Karpas-422 (cell line): ENCODE results near the gene IFNK. TPM values are rescaled to one million over a fixed set of nuclear protein-coding genes. Genes with fewer than 3 reads are reported as not detected.

Experiments used
- DNase-seq: peaks from one replicate; pipeline ENCODE4 v3.0.0-alpha.2; 2015
- H2AFZ ChIP-seq: fragments of 200-600 bp; sonication (generic); 2 replicates; pipeline ENCODE4 v1.6.1; 2014; ENCODE audit warnings: antibody characterized with exemption, low read length, mixed read lengths
- H3K27ac ChIP-seq: fragments of 200-600 bp; sonication (generic); 2 replicates; pipeline ENCODE4 v1.5.1; 2014; ENCODE audit warnings: mild to moderate bottlenecking, low read length, moderate library complexity
- H3K27me3 ChIP-seq: fragments of 200-600 bp; sonication (generic); 2 replicates; pipeline ENCODE4 v1.6.1; 2014; ENCODE audit warnings: low read length, mixed read lengths
- H3K36me3 ChIP-seq: fragments of 200-600 bp; sonication (generic); 2 replicates; pipeline ENCODE4 v1.6.1; 2014; ENCODE audit warnings: low read length, mixed read lengths; ENCODE audit not compliant: insufficient read depth
- H3K4me1 ChIP-seq: fragments of 200-600 bp; sonication (generic); 2 replicates; pipeline ENCODE4 v1.6.1; 2014; ENCODE audit warnings: mild to moderate bottlenecking, low read length, mixed read lengths
- H3K4me2 ChIP-seq: fragments of 200-600 bp; sonication (generic); 2 replicates; pipeline ENCODE4 v1.6.1; 2014; ENCODE audit warnings: low read length, low read depth, mild to moderate bottlenecking; ENCODE audit not compliant: poor library complexity, severe bottlenecking
- H3K4me3 ChIP-seq: fragments of 200-600 bp; sonication (generic); 2 replicates; pipeline ENCODE4 v1.5.1; 2014; ENCODE audit warnings: mild to moderate bottlenecking, antibody characterized with exemption, low read length, mixed read lengths
- H3K79me2 ChIP-seq: fragments of 200-600 bp; sonication (generic); 2 replicates; pipeline ENCODE4 v1.6.1; 2014; ENCODE audit warnings: mild to moderate bottlenecking, low read length, mixed read lengths
- H3K9ac ChIP-seq: fragments of 200-600 bp; sonication (generic); 2 replicates; pipeline ENCODE4 v1.6.0; 2014; ENCODE audit warnings: low read length
- H3K9me2 ChIP-seq: fragments of 200-600 bp; sonication (generic), shearing (Covaris generic); replicated peaks from 2 replicates; pipeline ENCODE4 v1.6.0; 2014; ENCODE audit warnings: mild to moderate bottlenecking, low read length, moderate library complexity; ENCODE audit not compliant: insufficient read depth
- H3K9me3 ChIP-seq: fragments of 300-700, 200-600 bp; sonication (generic); 2 replicates; pipeline ENCODE4 v1.6.1; 2014; ENCODE audit warnings: low read length, mixed read lengths
- H4K20me1 ChIP-seq: fragments of 200-600 bp; sonication (generic); 2 replicates; pipeline ENCODE4 v1.6.1; 2014; ENCODE audit warnings: mild to moderate bottlenecking, antibody characterized with exemption, low read length, low read depth; ENCODE audit not compliant: insufficient read depth
- total RNA-seq: library from RNA; depleted of rRNA; stranded (reverse); fragments of >200 nt; shearing (Covaris generic); gene quantifications from 2 replicates; pipeline ENCODE4 v1.2.3, GENCODE V29; 2014; ENCODE audit warnings: low replicate concordance

Gene IFNK
- total RNA-seq, 1 experiment from 2014 or later = not detected

- H3K27ac ChIP-seq = no peak overlapping the region
Measured at GRCh38 chr9:27487128-27487640, 36.9 kb upstream of the IFNK start.

GRCh38 chr9:27487927-27488326 lies 36.2 kb upstream of the IFNK start:
- Histone ChIP-seq H3K4me3 (no peak overlapping the region), H2AFZ (no peak overlapping the region), H3K9me3 (no peaks in the 10 kb centered on the region), H3K36me3 (no peaks in the 10 kb centered on the region), H3K27me3 (no peaks in the 10 kb centered on the region), H3K27ac (no peak overlapping the region), H3K4me1 (no peaks in the 10 kb centered on the region), H4K20me1 (no peaks in the 10 kb centered on the region), H3K9me2 (no peaks in the 10 kb centered on the region), H3K4me2 (no peak overlapping the region), H3K9ac (no peak overlapping the region), H3K79me2 (no peaks in the 10 kb centered on the region)
- no peak for DNase-seq

More at GRCh38 chr9:27487128-27487640, 36.9 kb upstream of the IFNK start:
- no peaks in the 10 kb centered on the region for H3K9me2 ChIP-seq
- no peak overlapping the region for H3K9ac ChIP-seq
- H3K36me3 ChIP-seq = no peaks in the 10 kb centered on the region
- H4K20me1 ChIP-seq = no peaks in the 10 kb centered on the region
- no peaks in the 10 kb centered on the region for H3K27me3 ChIP-seq
- no peak overlapping the region for H2AFZ ChIP-seq
- H3K4me3 ChIP-seq = no peak overlapping the region
- no peaks in the 10 kb centered on the region for H3K4me1 ChIP-seq
- DNase-seq = no peak
- H3K4me2 ChIP-seq = no peak overlapping the region
- no peaks in the 10 kb centered on the region for H3K79me2 ChIP-seq
- no peaks in the 10 kb centered on the region for H3K9me3 ChIP-seq

GRCh38 chr9:27489087-27489876 lies 34.8 kb upstream of the IFNK start:
- no peak for DNase-seq

GRCh38 chr9:27491154-27491553 lies 32.9 kb upstream of the IFNK start:
- no peak overlapping the region for H2AFZ ChIP-seq
- no peaks in the 10 kb centered on the region for H3K79me2 ChIP-seq
- no peaks in the 10 kb centered on the region for H3K36me3 ChIP-seq
- H3K4me3 ChIP-seq = no peak overlapping the region
- H3K27me3 ChIP-seq = no peaks in the 10 kb centered on the region
- H3K9me2 ChIP-seq = no peaks in the 10 kb centered on the region
- DNase-seq = no peak
- H3K9me3 ChIP-seq = no peaks in the 10 kb centered on the region
- H3K4me1 ChIP-seq = no peaks in the 10 kb centered on the region
- H3K9ac ChIP-seq = no peak overlapping the region
- no peak overlapping the region for H3K4me2 ChIP-seq
- no peaks in the 10 kb centered on the region for H4K20me1 ChIP-seq
- H3K27ac ChIP-seq = no peak overlapping the region

More at GRCh38 chr9:27489087-27489876, 34.8 kb upstream of the IFNK start:
- H3K4me1 ChIP-seq = no peaks in the 10 kb centered on the region
- no peak overlapping the region for H3K27ac ChIP-seq
- H3K9ac ChIP-seq = no peak overlapping the region
- no peaks in the 10 kb centered on the region for H4K20me1 ChIP-seq
- H3K27me3 ChIP-seq = no peaks in the 10 kb centered on the region
- H3K9me2 ChIP-seq = no peaks in the 10 kb centered on the region
- H3K9me3 ChIP-seq = no peaks in the 10 kb centered on the region
- no peak overlapping the region for H2AFZ ChIP-seq
- no peaks in the 10 kb centered on the region for H3K36me3 ChIP-seq
- no peak overlapping the region for H3K4me2 ChIP-seq
- no peaks in the 10 kb centered on the region for H3K79me2 ChIP-seq
- H3K4me3 ChIP-seq = no peak overlapping the region

GRCh38 chr9:27495480-27496134 lies 28.5 kb upstream of the IFNK start:
- H3K4me2 ChIP-seq = no peak overlapping the region
- no peak overlapping the region for H3K9ac ChIP-seq
- no peak overlapping the region for H2AFZ ChIP-seq

GRCh38 chr9:27496135-27496504 lies 28.0 kb upstream of the IFNK start:
- no peaks in the 10 kb centered on the region for H3K9me2 ChIP-seq
- H3K27me3 ChIP-seq = no peaks in the 10 kb centered on the region
- H3K9ac ChIP-seq = no peak overlapping the region
- no peaks in the 10 kb centered on the region for H3K4me1 ChIP-seq
- H4K20me1 ChIP-seq = no peaks in the 10 kb centered on the region
- no peaks in the 10 kb centered on the region for H3K79me2 ChIP-seq
- H3K27ac ChIP-seq = no peak overlapping the region
- no peak overlapping the region for H3K4me3 ChIP-seq
- H3K4me2 ChIP-seq = no peak overlapping the region
- no peak overlapping the region for H2AFZ ChIP-seq
- H3K36me3 ChIP-seq = no peaks in the 10 kb centered on the region
- no peak for DNase-seq
- H3K9me3 ChIP-seq = no peaks in the 10 kb centered on the region

More at GRCh38 chr9:27495480-27496134, 28.5 kb upstream of the IFNK start:
- H3K36me3 ChIP-seq = no peaks in the 10 kb centered on the region
- no peaks in the 10 kb centered on the region for H3K9me3 ChIP-seq
- H3K79me2 ChIP-seq = no peaks in the 10 kb centered on the region
- H3K4me1 ChIP-seq = no peaks in the 10 kb centered on the region
- no peak for DNase-seq
- no peaks in the 10 kb centered on the region for H3K27me3 ChIP-seq
- H4K20me1 ChIP-seq = no peaks in the 10 kb centered on the region
- no peak overlapping the region for H3K4me3 ChIP-seq
- no peak overlapping the region for H3K27ac ChIP-seq
- no peaks in the 10 kb centered on the region for H3K9me2 ChIP-seq

- no peak overlapping the region for H3K4me2 ChIP-seq
- no peaks in the 10 kb centered on the region for H3K9me2 ChIP-seq
- H3K79me2 ChIP-seq = no peaks in the 10 kb centered on the region
- no peaks in the 10 kb centered on the region for H3K36me3 ChIP-seq
- H3K9me3 ChIP-seq = no peaks in the 10 kb centered on the region
- H2AFZ ChIP-seq = no peak overlapping the region
- H4K20me1 ChIP-seq = no peaks in the 10 kb centered on the region
- H3K4me1 ChIP-seq = no peaks in the 10 kb centered on the region
- H3K4me3 ChIP-seq = no peak overlapping the region
- no peak for DNase-seq
- no peak overlapping the region for H3K27ac ChIP-seq
- H3K9ac ChIP-seq = no peak overlapping the region
- no peaks in the 10 kb centered on the region for H3K27me3 ChIP-seq
Measured at GRCh38 chr9:27497883-27498417, 26.1 kb upstream of the IFNK start.

- Histone ChIP-seq H3K9ac (no peak overlapping the region), H3K79me2 (no peaks in the 10 kb centered on the region)
Measured at GRCh38 chr9:27499451-27499850, 24.6 kb upstream of the IFNK start.

More at GRCh38 chr9:27499451-27499850, 24.6 kb upstream of the IFNK start:
- Histone ChIP-seq H3K27me3 (no peaks in the 10 kb centered on the region), H3K27ac (no peak overlapping the region), H3K9me2 (no peaks in the 10 kb centered on the region), H3K4me1 (no peaks in the 10 kb centered on the region), H4K20me1 (no peaks in the 10 kb centered on the region), H2AFZ (no peak overlapping the region), H3K9me3 (no peaks in the 10 kb centered on the region), H3K4me2 (no peak overlapping the region), H3K4me3 (no peak overlapping the region), H3K36me3 (no peaks in the 10 kb centered on the region)
- no peak for DNase-seq
